ENCODE measurements around the gene PFAS.
A peak's percentile ranks its signal among the peaks of the same experiment; 100 is the strongest.

The PFAS gene

DNA sequence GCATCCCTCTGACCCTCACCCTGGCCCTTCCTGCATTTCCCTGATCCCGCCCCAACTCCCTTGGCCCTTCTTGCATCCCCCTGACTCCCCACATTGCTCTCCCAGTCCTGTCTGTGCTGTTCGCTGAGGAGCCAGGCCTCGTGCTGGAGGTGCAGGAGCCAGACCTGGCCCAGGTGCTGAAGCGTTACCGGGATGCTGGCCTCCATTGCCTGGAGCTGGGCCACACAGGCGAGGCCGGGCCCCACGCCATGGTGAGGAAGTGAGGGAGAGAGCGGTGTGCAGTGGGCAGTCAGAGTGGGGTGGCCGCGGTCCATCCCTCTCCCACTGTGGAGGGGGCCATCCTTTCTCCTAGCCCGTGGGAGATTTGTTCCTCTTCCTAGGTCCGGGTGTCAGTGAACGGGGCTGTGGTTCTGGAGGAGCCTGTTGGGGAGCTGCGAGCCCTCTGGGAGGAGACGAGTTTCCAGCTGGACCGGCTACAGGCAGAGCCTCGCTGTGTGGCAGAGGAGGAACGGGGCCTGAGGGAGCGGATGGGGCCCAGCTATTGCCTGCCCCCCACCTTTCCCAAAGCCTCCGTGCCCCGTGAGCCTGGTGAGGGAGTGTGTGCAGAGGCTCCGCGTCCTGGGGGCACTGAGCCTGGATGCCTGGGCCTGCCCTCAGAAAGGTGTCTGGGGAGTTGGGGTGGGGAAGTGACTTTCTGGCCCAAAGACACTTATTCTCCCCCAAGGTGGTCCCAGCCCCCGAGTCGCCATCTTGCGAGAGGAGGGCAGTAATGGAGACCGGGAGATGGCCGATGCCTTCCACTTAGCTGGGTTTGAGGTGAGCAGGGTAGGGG is 17.8 kb downstream of the PFAS start:
- DNase-seq (ENCODE audit: low read depth), result no peak

GRCh38 chr17:8267480-8268147 is 18.5 kb downstream of the PFAS start:
- DNase-seq (ENCODE audit: low read depth), result no peak

DNA sequence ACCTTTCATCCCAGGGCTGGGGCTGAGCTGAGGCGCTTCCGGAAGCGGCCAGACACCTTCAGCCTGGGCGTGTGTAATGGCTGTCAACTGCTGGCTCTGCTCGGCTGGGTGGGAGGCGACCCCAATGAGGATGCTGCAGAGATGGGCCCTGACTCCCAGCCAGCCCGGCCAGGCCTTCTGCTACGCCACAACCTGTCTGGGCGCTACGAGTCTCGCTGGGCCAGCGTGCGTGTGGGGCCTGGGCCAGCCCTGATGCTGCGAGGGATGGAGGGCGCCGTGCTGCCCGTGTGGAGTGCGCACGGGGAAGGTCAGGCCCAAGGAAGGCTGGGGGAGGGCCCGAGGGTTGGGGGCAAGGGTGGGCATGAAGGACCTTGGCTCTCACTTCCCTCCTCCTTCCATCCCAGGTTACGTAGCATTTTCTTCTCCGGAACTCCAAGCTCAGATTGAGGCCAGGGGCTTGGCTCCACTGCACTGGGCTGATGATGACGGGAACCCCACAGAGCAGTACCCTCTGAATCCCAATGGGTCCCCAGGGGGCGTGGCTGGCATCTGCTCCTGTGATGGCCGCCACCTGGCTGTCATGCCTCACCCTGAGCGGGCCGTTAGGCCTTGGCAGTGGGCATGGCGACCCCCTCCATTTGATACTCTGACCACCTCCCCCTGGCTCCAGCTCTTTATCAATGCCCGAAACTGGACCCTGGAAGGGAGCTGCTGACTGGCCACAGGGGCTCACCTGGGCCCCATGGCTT is 19.6 kb downstream of the PFAS start:
- no peak for DNase-seq (ENCODE audit: low read depth)

- DNase-seq (ENCODE audit: low read depth), result no peak
Measured at GRCh38 chr17:8272421-8272820, 23.3 kb downstream of the PFAS start.

DNA sequence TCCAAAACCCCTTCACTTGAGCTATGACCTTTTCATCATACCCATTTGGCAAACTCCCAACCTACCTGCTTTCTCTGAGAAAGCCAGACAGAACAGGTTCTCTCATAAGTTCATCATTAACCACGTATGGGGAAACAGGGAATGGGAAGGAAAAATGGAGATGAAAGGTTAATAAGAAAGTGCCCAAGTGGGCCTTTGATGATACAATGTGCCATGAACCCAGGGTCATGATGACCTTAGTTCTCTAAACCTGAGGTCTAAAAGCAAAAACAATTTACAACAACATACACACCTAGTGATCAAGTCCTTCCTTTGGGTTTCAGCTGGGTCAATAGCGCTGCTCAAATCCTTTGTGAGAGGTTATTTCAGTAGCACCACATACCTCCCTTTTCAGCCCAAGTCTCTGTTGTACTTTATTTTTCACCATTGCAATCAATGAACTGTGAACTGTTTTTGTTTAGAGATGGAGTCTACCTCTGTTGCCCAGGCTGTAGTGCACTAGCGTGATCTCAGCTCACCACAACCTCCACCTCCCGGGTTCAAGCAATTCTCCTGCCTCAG is 24.9 kb downstream of the PFAS start:
- no peak for DNase-seq (ENCODE audit: low read depth)

DNA sequence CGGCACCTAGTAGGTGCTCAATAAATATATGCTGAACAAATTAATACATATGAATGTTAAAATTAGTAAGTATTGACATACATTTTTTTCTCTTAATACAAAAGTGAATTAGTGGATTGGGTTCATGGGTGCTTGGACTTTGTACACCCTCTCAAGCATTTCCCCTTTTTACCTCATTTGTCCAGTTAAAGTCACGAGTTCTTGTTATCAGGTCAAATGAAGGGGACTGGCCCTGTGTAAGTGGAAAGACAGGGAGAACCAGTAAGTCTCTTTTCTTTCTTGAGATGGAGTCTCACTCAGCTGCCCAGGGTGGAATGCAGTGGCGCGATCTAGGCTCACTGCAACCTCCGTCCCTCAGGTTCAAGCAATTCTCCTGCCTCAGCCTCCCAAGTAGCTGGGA is 25.7 kb downstream of the PFAS start:
- DNase-seq (ENCODE audit: low read depth), result no peak

- no peak for DNase-seq (ENCODE audit: low read depth)
Measured at GRCh38 chr17:8275421-8276290, 26.6 kb downstream of the PFAS start.

DNA sequence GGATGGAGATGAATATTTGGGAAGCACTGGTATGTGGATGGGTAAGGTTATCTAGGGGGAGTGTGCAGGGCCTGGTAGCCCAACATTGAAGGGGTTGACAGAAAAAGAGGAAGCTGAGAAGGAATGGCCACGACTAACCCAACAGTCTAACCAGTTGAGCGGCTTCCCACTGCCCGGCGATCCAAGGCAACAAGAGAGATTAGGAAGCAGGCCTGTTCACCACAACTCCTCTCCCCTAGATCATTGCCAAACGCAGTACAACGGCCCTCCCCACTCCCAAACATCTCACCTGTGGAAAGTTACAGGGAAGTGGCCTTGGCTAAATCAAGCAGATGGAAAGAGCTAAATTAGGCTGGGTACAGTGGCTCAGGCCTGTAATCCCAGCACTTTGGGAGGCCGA is 28.2 kb downstream of the PFAS start:
- no peak for DNase-seq (ENCODE audit: low read depth)

- DNase-seq (ENCODE audit: low read depth), result no peak
Measured at GRCh38 chr17:8282345-8282744, 33.3 kb downstream of the PFAS start.

DNA sequence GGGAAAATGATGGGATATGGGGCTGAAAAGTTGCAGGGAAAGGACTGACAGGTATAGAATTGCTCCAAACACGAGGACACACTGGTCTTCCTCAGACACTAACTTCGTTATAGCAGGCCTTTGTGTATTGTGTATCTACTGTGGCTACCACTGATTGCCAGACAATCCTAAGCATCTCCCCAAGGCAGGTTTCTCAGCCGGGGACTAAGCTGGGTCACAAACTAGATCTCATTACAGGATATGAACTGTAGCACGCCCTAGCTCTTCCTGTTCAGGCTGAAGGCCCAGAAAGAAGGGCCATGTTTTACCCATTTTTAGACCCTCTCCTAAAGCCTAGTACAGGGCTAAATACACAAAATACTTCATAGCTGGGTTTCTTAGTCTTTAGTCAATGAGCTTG is 34.3 kb downstream of the PFAS start:
- DNase-seq (ENCODE audit: low read depth), result no peak

DNA sequence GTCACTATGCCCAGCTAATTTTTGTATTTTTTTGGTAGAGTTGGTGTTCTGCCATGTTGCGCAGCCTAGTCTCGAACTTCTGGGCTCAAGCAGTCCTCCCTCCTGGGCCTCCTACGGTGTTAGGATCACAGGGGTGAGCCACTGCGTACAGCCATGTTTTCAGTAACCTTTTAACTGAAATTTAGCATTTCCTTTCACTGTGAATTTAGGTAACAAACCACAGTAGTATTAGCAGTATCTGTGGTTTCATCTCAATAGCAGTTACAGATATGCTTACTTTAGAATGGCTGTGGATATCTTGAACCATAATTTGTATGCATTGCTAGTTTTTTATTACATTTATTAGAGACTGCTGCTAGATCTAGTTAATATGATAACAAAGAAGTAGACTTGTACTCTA is 35.0 kb downstream of the PFAS start:
- DNase-seq (ENCODE audit: low read depth), result no peak

DNA sequence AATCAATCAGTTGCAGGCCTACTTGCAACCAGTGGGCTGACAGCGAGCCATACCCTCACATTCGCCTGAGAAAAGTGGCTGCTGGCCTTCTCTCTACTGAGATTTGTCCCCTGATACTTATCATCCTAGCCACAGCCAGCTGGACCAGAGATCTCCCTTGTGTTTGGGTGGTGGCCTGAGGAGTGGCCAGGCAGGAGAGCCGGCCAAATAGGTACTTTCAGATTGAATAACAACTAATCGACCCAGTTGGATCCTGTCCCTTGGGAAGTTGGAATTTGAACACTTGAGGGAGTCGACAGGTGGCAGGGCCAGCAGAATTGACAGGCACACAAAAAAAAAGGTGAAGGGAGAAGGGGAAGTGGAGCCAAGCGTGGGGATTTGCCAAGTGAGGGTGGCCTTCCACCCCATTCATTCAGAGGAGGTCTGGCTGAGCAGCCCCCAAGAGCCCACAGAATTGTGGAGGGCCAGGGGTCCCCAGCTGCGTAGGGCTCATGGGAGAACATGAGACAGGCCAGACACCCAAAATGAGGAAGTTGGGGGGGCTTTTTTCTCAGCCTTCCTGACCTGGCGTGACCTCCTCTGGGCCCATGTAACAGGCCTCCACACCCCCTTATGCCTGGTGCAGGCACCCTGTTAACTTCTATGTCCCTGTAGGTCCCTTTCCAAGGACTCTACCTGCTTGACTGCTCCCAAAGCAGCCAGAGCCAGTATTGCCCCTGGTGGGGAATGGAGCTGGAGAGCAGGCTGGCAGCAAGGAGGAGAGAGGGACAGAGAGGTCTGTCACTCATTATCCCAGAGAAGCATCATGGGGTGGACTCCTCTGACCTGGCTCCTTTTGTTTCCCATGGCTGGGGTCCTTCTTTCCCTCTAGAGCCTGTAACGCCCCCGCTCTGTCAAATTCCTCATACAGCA is 36.4 kb downstream of the PFAS start:
- DNase-seq (ENCODE audit: low read depth), result no peak

- DNase-seq (ENCODE audit: low read depth), result no peak
Measured at GRCh38 chr17:8287651-8288335, 38.7 kb downstream of the PFAS start.

GRCh38 chr17:8288336-8289102 is 39.4 kb downstream of the PFAS start, which contains the start of gene RANGRF:
Gene RANGRF (plus strand): TSS chr17:8288670. CDS start chr17:8288789, 119 bp downstream.
- DNase-seq (ENCODE audit: low read depth), result peak; percentile 68

GRCh38 chr17:8289103-8289397 is 40.0 kb downstream of the PFAS start:
- DNase-seq (ENCODE audit: low read depth), result peak; percentile 25

GRCh38 chr17:8290043-8290442 is 41.0 kb downstream of the PFAS start:
- DNase-seq (ENCODE audit: low read depth), result no peak

GRCh38 chr17:8292639-8293395 is 43.7 kb downstream of the PFAS start:
- DNase-seq (ENCODE audit: low read depth), result no peak

DNA sequence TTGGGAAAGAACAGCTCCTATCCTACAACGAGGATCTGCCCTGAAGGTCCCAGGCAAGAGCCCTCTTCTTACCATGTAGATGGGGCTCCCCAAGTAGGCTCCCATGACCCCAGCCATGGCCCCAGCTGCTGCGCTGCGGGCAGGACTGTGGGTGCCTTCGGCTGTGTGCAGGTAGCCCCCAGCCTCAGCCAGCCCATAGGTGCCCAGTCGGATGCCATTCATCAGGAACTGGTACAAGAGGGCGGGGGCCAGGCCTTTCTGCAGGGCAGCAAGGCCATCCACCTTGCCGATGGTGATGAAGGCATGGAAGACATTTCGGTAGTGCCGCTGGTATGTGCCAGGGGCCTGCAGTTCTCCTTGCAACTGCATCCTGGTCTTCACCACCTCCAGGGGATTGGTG is 45.3 kb downstream of the PFAS start:
- DNase-seq (ENCODE audit: low read depth), result no peak

Data from T-helper 22 cell (primary cell).